ENCODE results near the gene CASP7. TPM values are rescaled to one million over a fixed set of nuclear protein-coding genes. Genes with fewer than 3 reads are reported as not detected.

Gene CASP7
- total and polyA plus RNA-seq, 2 of the 8 experiments (the other 6 are each of a cell fraction or from before 2014, with no cell fraction given): 2.3 to 4.1 TPM

- TF ChIP-seq SRF (IDR thresholded peaks at IDR 0.05; ENCODE audit: low read depth, low read length) (no peak), SUZ12 (IDR thresholded peaks at IDR 0.05; ENCODE audit: low read length) (no peak), CHD2 (IDR thresholded peaks at IDR 0.05; ENCODE audit: low read length) (no peak), TBP (IDR thresholded peaks at IDR 0.05; ENCODE audit: low read depth, low read length) (no peak), SP2 (IDR thresholded peaks at IDR 0.05; ENCODE audit: low read length) (no peak)
These were observed 75.1 kb downstream of the CASP7 start (continued) for GRCh38 chr10:113754768-113755167.
